WTC11 (cell line): ENCODE data around the gene DOP1A. TPM values are rescaled to one million over a fixed set of nuclear protein-coding genes. Genes with fewer than 3 reads are reported as not detected.

Experiments
- ATAC-seq: fragments of 200-7000 bp; cut with Tn5 transposase; 2 replicates; pipeline ENCODE4 v1.10.0; 2021; ENCODE audit warnings: mild to moderate bottlenecking, moderate library complexity
- CTCF ChIA-PET: fragments of 300-600 bp; sonication (Branson Sonifier 250); formaldehyde crosslinking; loops from one replicate; lab custom pipeline; 2021; ENCODE audit warnings: antibody characterized with exemption; lab: Charles Lee
- POLR2A ChIA-PET: fragments of 350-600 bp; sonication (Branson Sonifier 250); formaldehyde crosslinking; loops from one replicate; lab custom pipeline; 2021; ENCODE audit warnings: antibody characterized with exemption; lab: Charles Lee
- DNase-seq: peaks from one replicate; pipeline ENCODE4 v3.0.0; 2021; ENCODE audit warnings: low spot score
- H3K27ac Mint-ChIP-seq: 2 replicates; pipeline ENCODE4 v1.8.0; 2021; ENCODE audit warnings: mixed read lengths
- H3K27me3 Mint-ChIP-seq: 2 replicates; pipeline ENCODE4 v1.8.0; 2021; ENCODE audit warnings: low read depth, mild to moderate bottlenecking, moderate library complexity, mixed read lengths
- H3K36me3 Mint-ChIP-seq: 2 replicates; pipeline ENCODE4 v1.8.0; 2021; ENCODE audit warnings: mixed read lengths
- H3K4me1 Mint-ChIP-seq: 2 replicates; pipeline ENCODE4 v1.8.0; 2022; ENCODE audit warnings: mixed read lengths
- H3K4me3 Mint-ChIP-seq: 2 replicates; pipeline ENCODE4 v1.8.0; 2021; ENCODE audit warnings: mild to moderate bottlenecking, moderate library complexity, mixed read lengths
- H3K9me3 Mint-ChIP-seq: 2 replicates; pipeline ENCODE4 v1.8.0; 2021; ENCODE audit warnings: mixed read lengths
- CREM ChIP-seq: sonication (generic); formaldehyde crosslinking; IDR thresholded peaks from 2 replicates; pipeline ENCODE4 v1.8.1; 2022; ENCODE audit warnings: mild to moderate bottlenecking, missing genetic modification reagents, moderate library complexity
- E2F4 ChIP-seq: sonication (generic); formaldehyde crosslinking; IDR thresholded peaks from 2 replicates; pipeline ENCODE4 v1.8.1; 2022; ENCODE audit warnings: low read depth, mild to moderate bottlenecking, moderate library complexity, missing genetic modification reagents, borderline replicate concordance
- EMX1 ChIP-seq: fragments of 250-450 bp; sonication (Bioruptor Pico); IDR thresholded peaks from 2 replicates; pipeline ENCODE4 v1.8.0; 2021; ENCODE audit warnings: mild to moderate bottlenecking
- FOXP4 ChIP-seq: sonication (generic); formaldehyde crosslinking; IDR thresholded peaks from 2 replicates; pipeline ENCODE4 v1.8.0; 2022; ENCODE audit warnings: mild to moderate bottlenecking, missing genetic modification reagents
- JAZF1 ChIP-seq: fragments of 250-450 bp; sonication (Bioruptor Pico); IDR thresholded peaks from 2 replicates; pipeline ENCODE4 v1.9.0; 2021; ENCODE audit warnings: moderate library complexity, mild to moderate bottlenecking, inconsistent platforms
- MYBL2 ChIP-seq: sonication (generic); formaldehyde crosslinking; IDR thresholded peaks from 2 replicates; pipeline ENCODE4 v1.8.1; 2023; ENCODE audit warnings: mild to moderate bottlenecking, moderate library complexity, missing genetic modification reagents
- NFYB ChIP-seq: sonication (generic); formaldehyde crosslinking; conservative IDR thresholded peaks from 2 replicates; pipeline ENCODE4 v1.8.0; 2022; ENCODE audit warnings: low read depth, missing genetic modification reagents
- SOX15 ChIP-seq: fragments of 250-450 bp; sonication (Bioruptor Pico); IDR thresholded peaks from 2 replicates; pipeline ENCODE4 v1.9.0; 2021; ENCODE audit warnings: mild to moderate bottlenecking
- TCF7 ChIP-seq: sonication (generic); formaldehyde crosslinking; IDR thresholded peaks from 2 replicates; pipeline ENCODE4 v1.8.0; 2022; ENCODE audit warnings: mild to moderate bottlenecking, low read depth, missing genetic modification reagents, moderate library complexity
- ZNF121 ChIP-seq: sonication (generic); formaldehyde crosslinking; IDR thresholded peaks from 2 replicates; pipeline ENCODE4 v1.8.0; 2023; ENCODE audit warnings: missing genetic modification reagents
- ZNF138 ChIP-seq: sonication (generic); formaldehyde crosslinking; conservative IDR thresholded peaks from 2 replicates; pipeline ENCODE4 v1.8.1; 2022; ENCODE audit warnings: mild to moderate bottlenecking, moderate library complexity, missing genetic modification reagents
- ZNF396 ChIP-seq: fragments of 250-450 bp; sonication (Bioruptor Pico); IDR thresholded peaks from 2 replicates; pipeline ENCODE4 v1.8.0; 2021; ENCODE audit warnings: mild to moderate bottlenecking, moderate library complexity, borderline replicate concordance
- ZNF671 ChIP-seq: fragments of 250-450 bp; sonication (Bioruptor Pico); IDR thresholded peaks from 2 replicates; pipeline ENCODE4 v1.8.0; 2021; ENCODE audit warnings: mild to moderate bottlenecking
- total RNA-seq: library from RNA; stranded (reverse); gene quantifications from 3 replicates; pipeline ENCODE4 v1.2.3, GENCODE V29; 2021
- TF ChIP-seq, protein P1 (sequence below): sonication (generic); formaldehyde crosslinking; IDR thresholded peaks from 2 replicates; pipeline ENCODE4 v1.8.0; 2023; ENCODE audit warnings: missing genetic modification reagents, mild to moderate bottlenecking, borderline replicate concordance
- TF ChIP-seq, protein P2 (sequence below): sonication (generic); formaldehyde crosslinking; IDR thresholded peaks from 2 replicates; pipeline ENCODE4 v1.8.0; 2022; ENCODE audit warnings: mild to moderate bottlenecking, missing genetic modification reagents

The DOP1A gene
- total RNA-seq, 1 experiment from 2014 or later, result 16.9 TPM

DNA sequence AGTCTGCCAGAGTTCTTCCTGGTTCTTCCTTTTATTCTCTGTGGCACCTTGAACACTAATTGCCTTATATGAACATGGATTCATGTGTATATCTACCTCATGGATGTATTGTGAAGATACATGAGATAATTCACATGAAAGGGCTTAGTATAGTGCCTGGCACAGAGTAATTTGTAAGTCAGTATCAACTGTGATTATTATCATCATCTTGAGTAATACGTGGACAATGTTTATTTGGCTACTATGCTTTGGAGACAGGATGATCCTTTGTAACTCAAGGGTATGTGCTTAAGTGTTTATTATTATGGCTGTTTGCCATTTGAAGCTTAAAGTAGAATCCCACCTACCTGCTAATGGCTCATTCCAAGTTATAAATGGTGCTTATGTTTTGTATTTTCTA, 16.0 kb downstream of the DOP1A start:
- CTCF ChIA-PET, result interaction anchor here (0.8 to 1.0 kb wide), 2 partner anchors 16 to 18 kb away, joined by 3 to 4 read pairs; partner anchors contain the start of genes DOP1A and UBE3D
- Mint-ChIP-seq H3K27me3 (no peaks in the 10 kb centered on the region), H3K4me1 (peaks cover 33% of the 10 kb centered on the region), H3K9me3 (no peaks in the 10 kb centered on the region), H3K27ac (no peak overlapping the region), H3K4me3 (no peak overlapping the region)
- DNase-seq, result no peak
- TF ChIP-seq ZNF121 (CRISPR knock-in tag) (no peak), NFYB (no peak), FOXP4 (no peak), SOX15 (CRISPR knock-in tag) (no peak), ZNF396 (CRISPR knock-in tag) (no peak), E2F4 (CRISPR knock-in tag) (no peak), EMX1 (CRISPR knock-in tag) (no peak), CREM (CRISPR knock-in tag) (no peak), MYBL2 (no peak), ZNF671 (CRISPR knock-in tag) (no peak), JAZF1 (CRISPR knock-in tag) (no peak), TCF7 (CRISPR knock-in tag) (no peak)
- TF ChIP-seq, protein P1, sequence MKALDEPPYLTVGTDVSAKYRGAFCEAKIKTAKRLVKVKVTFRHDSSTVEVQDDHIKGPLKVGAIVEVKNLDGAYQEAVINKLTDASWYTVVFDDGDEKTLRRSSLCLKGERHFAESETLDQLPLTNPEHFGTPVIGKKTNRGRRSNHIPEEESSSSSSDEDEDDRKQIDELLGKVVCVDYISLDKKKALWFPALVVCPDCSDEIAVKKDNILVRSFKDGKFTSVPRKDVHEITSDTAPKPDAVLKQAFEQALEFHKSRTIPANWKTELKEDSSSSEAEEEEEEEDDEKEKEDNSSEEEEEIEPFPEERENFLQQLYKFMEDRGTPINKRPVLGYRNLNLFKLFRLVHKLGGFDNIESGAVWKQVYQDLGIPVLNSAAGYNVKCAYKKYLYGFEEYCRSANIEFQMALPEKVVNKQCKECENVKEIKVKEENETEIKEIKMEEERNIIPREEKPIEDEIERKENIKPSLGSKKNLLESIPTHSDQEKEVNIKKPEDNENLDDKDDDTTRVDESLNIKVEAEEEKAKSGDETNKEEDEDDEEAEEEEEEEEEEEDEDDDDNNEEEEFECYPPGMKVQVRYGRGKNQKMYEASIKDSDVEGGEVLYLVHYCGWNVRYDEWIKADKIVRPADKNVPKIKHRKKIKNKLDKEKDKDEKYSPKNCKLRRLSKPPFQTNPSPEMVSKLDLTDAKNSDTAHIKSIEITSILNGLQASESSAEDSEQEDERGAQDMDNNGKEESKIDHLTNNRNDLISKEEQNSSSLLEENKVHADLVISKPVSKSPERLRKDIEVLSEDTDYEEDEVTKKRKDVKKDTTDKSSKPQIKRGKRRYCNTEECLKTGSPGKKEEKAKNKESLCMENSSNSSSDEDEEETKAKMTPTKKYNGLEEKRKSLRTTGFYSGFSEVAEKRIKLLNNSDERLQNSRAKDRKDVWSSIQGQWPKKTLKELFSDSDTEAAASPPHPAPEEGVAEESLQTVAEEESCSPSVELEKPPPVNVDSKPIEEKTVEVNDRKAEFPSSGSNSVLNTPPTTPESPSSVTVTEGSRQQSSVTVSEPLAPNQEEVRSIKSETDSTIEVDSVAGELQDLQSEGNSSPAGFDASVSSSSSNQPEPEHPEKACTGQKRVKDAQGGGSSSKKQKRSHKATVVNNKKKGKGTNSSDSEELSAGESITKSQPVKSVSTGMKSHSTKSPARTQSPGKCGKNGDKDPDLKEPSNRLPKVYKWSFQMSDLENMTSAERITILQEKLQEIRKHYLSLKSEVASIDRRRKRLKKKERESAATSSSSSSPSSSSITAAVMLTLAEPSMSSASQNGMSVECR (CRISPR knock-in tag), result no peak
- TF ChIP-seq, protein P2, sequence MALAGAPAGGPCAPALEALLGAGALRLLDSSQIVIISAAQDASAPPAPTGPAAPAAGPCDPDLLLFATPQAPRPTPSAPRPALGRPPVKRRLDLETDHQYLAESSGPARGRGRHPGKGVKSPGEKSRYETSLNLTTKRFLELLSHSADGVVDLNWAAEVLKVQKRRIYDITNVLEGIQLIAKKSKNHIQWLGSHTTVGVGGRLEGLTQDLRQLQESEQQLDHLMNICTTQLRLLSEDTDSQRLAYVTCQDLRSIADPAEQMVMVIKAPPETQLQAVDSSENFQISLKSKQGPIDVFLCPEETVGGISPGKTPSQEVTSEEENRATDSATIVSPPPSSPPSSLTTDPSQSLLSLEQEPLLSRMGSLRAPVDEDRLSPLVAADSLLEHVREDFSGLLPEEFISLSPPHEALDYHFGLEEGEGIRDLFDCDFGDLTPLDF (CRISPR knock-in tag), result no peak
- TF ChIP-seq, all 79 proteins: peak for 0
- no peak for ATAC-seq
- no peaks in the 10 kb centered on the region for H3K36me3 Mint-ChIP-seq
- POLR2A ChIA-PET, result no interaction called here

GRCh38 chr6:83086751-83087150, 19.3 kb downstream of the DOP1A start:
- H3K4me1 Mint-ChIP-seq, result peaks cover 7% of the 10 kb centered on the region
- DNase-seq (no peak), ATAC-seq (no peak)
- ChIA-PET POLR2A (no interaction called here), CTCF (interaction anchor here (1.6 kb wide), 1 partner anchor 21 kb away, joined by 3 read pairs; the partner anchor contains the start of gene UBE3D)
- no peaks in the 10 kb centered on the region for H3K9me3 Mint-ChIP-seq
- H3K36me3 Mint-ChIP-seq, result no peaks in the 10 kb centered on the region
- H3K27ac Mint-ChIP-seq, result no peak overlapping the region
- TF ChIP-seq ZNF138 (CRISPR knock-in tag), result no peak
- no peaks in the 10 kb centered on the region for H3K27me3 Mint-ChIP-seq
- H3K4me3 Mint-ChIP-seq, result no peak overlapping the region
